WI38 (cell line): ENCODE data around the gene XAB2.

Experiments used
- H3K4me3 ChIP-seq: 2 replicates; pipeline ENCODE4 v1.5.1; 2011; ENCODE audit warnings: low read depth, mild to moderate bottlenecking, control low read depth, low read length
- CTCF ChIP-seq: IDR thresholded peaks from 2 replicates; pipeline ENCODE4 v1.5.1; 2012; ENCODE audit warnings: low read depth, mild to moderate bottlenecking, control low read depth, low read length

Gene XAB2

GRCh38 chr19:7670790-7671189 is 41.4 kb upstream of the XAB2 start:
- no peak overlapping the region for H3K4me3 ChIP-seq
- TF ChIP-seq CTCF = no peak

GRCh38 chr19:7670150-7670783 is 40.9 kb upstream of the XAB2 start:
- H3K4me3 ChIP-seq = no peak overlapping the region
- no peak for TF ChIP-seq CTCF

- no peak for TF ChIP-seq CTCF
- no peak overlapping the region for H3K4me3 ChIP-seq
Observed at GRCh38 chr19:7669641-7670040, 40.3 kb upstream of the XAB2 start.

GRCh38 chr19:7668842-7669241 is 39.5 kb upstream of the XAB2 start, which contains the start of gene RETN:
Gene RETN (plus strand): TSS chr19:7669049. CDS start chr19:7669327, 278 bp downstream.
- no peak within 1 kb of the TSS for H3K4me3 ChIP-seq
- TF ChIP-seq CTCF = no peak

- TF ChIP-seq CTCF = no peak
Observed at GRCh38 chr19:7665076-7665475, 35.7 kb upstream of the XAB2 start.

GRCh38 chr19:7663706-7664105 is 34.4 kb upstream of the XAB2 start:
- no peak overlapping the region for H3K4me3 ChIP-seq
- TF ChIP-seq CTCF = no peak

More at GRCh38 chr19:7665076-7665475, 35.7 kb upstream of the XAB2 start:
- no peak overlapping the region for H3K4me3 ChIP-seq

GRCh38 chr19:7662657-7663056 is 33.3 kb upstream of the XAB2 start:
- no peak for TF ChIP-seq CTCF

More at GRCh38 chr19:7662657-7663056, 33.3 kb upstream of the XAB2 start:
- no peak overlapping the region for H3K4me3 ChIP-seq
